ENCODE results near the gene CACNG4.
"Not testable (repeated sequence)": the region's sequence is repeated elsewhere in the genome, so short reads cannot be mapped to it uniquely, and the experiment has no call there.

The CACNG4 gene

GRCh38 chr17:66971730-66972441 is 7.4 kb downstream of the CACNG4 start:
- H3K36me3 ChIP-seq (ENCODE audit: control insufficient read depth, insufficient read depth, low read length) = no peaks in the 10 kb centered on the region
- H3K4me3 ChIP-seq (ENCODE audit: low read length) = no peak overlapping the region
- H3K4me1 ChIP-seq (ENCODE audit: control insufficient read depth, insufficient read depth, low read length) = no peaks in the 10 kb centered on the region
- DNase-seq (ENCODE audit: low read depth, low spot score) = no peak
- no peaks in the 10 kb centered on the region; the same call in 1 of the 2 replicates for H3K27me3 ChIP-seq (ENCODE audit: control insufficient read depth, insufficient read depth, low read length)
- no peaks in the 10 kb centered on the region for H3K9me3 ChIP-seq (ENCODE audit: control insufficient read depth, insufficient read depth, low read length)
- WGBS (ENCODE audit: insufficient coverage, insufficient read length) = no CpG with 5 or more reads among the region's 15 CpGs
- H3K27ac ChIP-seq (ENCODE audit: low read length) = no peak overlapping the region

DNA sequence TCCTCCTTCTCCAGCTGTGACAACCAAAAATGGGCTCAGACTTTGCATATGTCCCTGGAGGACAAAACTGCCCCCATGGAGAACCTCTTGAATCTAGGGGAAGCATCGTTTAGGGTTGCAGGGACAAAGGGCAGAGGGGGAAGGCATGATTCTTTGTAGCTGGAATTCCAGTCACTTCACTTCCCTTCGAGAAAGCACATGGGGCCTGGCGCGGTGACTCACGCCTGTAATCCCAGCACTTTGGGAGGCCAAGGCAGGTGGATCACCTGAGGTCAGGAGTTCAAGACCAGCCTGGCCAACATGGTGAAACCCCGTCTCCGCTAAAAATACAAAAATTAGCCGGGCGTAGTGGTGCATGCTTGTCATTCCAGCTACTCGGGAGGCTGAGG is 7.9 kb downstream of the CACNG4 start:
- WGBS (ENCODE audit: insufficient coverage, insufficient read length) = no CpG with 5 or more reads among the region's 10 CpGs
- not testable (repeated sequence) for H3K36me3 ChIP-seq (ENCODE audit: control insufficient read depth, insufficient read depth, low read length); DNase-seq (ENCODE audit: low read depth, low spot score); H3K9me3 ChIP-seq (ENCODE audit: control insufficient read depth, insufficient read depth, low read length); H3K27ac ChIP-seq (ENCODE audit: low read length); H3K27me3 ChIP-seq (ENCODE audit: control insufficient read depth, insufficient read depth, low read length); H3K4me3 ChIP-seq (ENCODE audit: low read length); H3K4me1 ChIP-seq (ENCODE audit: control insufficient read depth, insufficient read depth, low read length)

DNA sequence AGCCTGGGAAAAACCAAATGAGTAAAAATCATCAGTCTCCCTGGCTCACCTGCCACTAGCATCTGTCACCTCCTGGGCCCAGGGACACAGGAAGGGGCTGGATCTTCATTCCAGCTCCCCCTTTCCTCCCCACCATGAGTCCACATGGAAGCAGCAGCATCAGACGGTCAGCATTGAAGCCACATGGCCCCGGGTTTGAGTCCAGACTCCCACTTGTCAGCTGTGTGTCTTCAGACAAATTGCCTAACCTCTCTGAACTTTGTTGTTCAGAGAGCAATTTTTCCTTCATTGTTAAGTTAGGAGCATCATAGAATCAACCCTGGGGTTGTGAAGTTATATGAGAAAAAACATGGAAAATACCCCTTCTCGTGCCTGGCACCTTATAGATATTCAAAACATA is 10.7 kb downstream of the CACNG4 start:
- no peaks in the 10 kb centered on the region for H3K27me3 ChIP-seq (ENCODE audit: control insufficient read depth, insufficient read depth, low read length)
- H3K4me1 ChIP-seq (ENCODE audit: control insufficient read depth, insufficient read depth, low read length) = no peaks in the 10 kb centered on the region
- DNase-seq (ENCODE audit: low read depth, low spot score) = no peak

DNA sequence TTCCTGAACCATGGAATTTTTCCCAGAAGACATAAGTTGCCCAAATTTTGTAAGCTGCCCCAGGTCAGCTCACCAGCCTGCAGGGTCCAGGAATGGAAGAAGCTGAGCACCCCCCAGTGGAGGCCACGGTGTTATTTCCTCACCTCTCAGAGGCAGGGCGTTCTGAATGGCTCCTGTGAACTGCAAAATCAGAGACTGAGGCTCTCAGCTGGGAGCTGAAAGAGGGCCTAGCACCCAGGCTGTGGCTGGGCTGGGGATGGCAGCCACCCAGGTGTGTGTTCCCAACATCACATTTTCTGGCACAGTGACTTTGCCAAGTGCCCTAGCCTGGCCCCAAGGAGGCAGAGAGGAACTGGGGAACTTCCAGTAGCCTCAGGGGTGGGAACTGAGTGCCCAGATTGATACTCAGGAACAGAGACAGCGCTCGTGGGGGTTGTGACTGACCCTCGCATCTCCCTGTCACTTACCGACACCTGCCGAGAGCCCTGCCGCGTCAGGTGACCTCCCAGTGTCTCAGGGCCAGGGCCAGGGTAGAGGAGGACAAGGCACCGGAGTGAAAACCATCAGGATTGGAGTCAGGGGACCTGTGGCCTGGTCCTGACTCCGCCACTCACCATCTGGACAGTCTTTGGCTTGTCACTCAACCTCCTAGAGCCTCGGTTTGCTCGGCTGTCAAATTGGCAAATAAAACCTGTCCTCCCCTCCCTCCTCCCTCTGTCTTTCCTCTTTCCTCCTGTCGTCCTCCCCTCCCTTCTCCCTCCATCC is 11.3 kb downstream of the CACNG4 start:
- no peak for DNase-seq (ENCODE audit: low read depth, low spot score)
- 100% methylated on average over 1 of the region's 14 CpGs for WGBS (ENCODE audit: insufficient coverage, insufficient read length)
- H3K9me3 ChIP-seq (ENCODE audit: control insufficient read depth, insufficient read depth, low read length) = no peaks in the 10 kb centered on the region
- no peaks in the 10 kb centered on the region for H3K4me1 ChIP-seq (ENCODE audit: control insufficient read depth, insufficient read depth, low read length)
- H3K27ac ChIP-seq (ENCODE audit: low read length) = no peak overlapping the region
- H3K4me3 ChIP-seq (ENCODE audit: low read length) = no peak overlapping the region
- no peaks in the 10 kb centered on the region for H3K36me3 ChIP-seq (ENCODE audit: control insufficient read depth, insufficient read depth, low read length)
- no peaks in the 10 kb centered on the region for H3K27me3 ChIP-seq (ENCODE audit: control insufficient read depth, insufficient read depth, low read length)

More for the DNA sequence above, 10.7 kb downstream of the CACNG4 start:
- no peaks in the 10 kb centered on the region for H3K9me3 ChIP-seq (ENCODE audit: control insufficient read depth, insufficient read depth, low read length)
- no peak overlapping the region for H3K4me3 ChIP-seq (ENCODE audit: low read length)
- WGBS (ENCODE audit: insufficient coverage, insufficient read length) = no CpG with 5 or more reads among the region's 3 CpGs
- no peaks in the 10 kb centered on the region for H3K36me3 ChIP-seq (ENCODE audit: control insufficient read depth, insufficient read depth, low read length)
- no peak overlapping the region for H3K27ac ChIP-seq (ENCODE audit: low read length)

DNA sequence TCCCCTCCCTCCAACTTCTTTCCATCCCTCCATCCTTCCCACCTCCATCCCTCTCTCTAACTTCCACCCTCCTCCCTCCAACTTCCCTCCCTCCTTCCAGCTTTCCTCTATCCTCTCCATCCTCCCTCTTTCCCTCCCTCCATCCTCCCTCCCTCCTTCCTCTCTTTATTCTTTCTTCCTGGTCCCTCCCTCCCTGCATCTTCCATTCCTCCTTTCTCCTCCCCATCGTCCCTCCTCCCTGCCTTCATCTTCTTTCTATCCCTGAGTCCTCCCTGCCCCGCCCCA is 11.8 kb downstream of the CACNG4 start:
- no peaks in the 10 kb centered on the region for H3K27me3 ChIP-seq (ENCODE audit: control insufficient read depth, insufficient read depth, low read length)
- DNase-seq (ENCODE audit: low read depth, low spot score) = no peak
- H3K4me1 ChIP-seq (ENCODE audit: control insufficient read depth, insufficient read depth, low read length) = no peaks in the 10 kb centered on the region
- H3K27ac ChIP-seq (ENCODE audit: low read length) = no peak overlapping the region
- WGBS (ENCODE audit: insufficient coverage, insufficient read length) = 100% methylated on average over 1 of the region's 2 CpGs
- H3K9me3 ChIP-seq (ENCODE audit: control insufficient read depth, insufficient read depth, low read length) = no peaks in the 10 kb centered on the region
- H3K36me3 ChIP-seq (ENCODE audit: control insufficient read depth, insufficient read depth, low read length) = no peaks in the 10 kb centered on the region
- no peak overlapping the region for H3K4me3 ChIP-seq (ENCODE audit: low read length)

- Histone ChIP-seq H3K27ac (ENCODE audit: low read length) (no peak overlapping the region), H3K36me3 (ENCODE audit: control insufficient read depth, insufficient read depth, low read length) (no peaks in the 10 kb centered on the region), H3K4me3 (ENCODE audit: low read length) (no peak overlapping the region), H3K27me3 (ENCODE audit: control insufficient read depth, insufficient read depth, low read length) (no peaks in the 10 kb centered on the region), H3K9me3 (ENCODE audit: control insufficient read depth, insufficient read depth, low read length) (no peaks in the 10 kb centered on the region), H3K4me1 (ENCODE audit: control insufficient read depth, insufficient read depth, low read length) (no peaks in the 10 kb centered on the region)
- WGBS (ENCODE audit: insufficient coverage, insufficient read length) = no CpG with 5 or more reads among the region's 11 CpGs
- DNase-seq (ENCODE audit: low read depth, low spot score) = no peak
These were observed 12.3 kb downstream of the CACNG4 start for GRCh38 chr17:66976781-66977201.

- no peak for DNase-seq (ENCODE audit: low read depth, low spot score)
- Histone ChIP-seq H3K9me3 (ENCODE audit: control insufficient read depth, insufficient read depth, low read length) (no peaks in the 10 kb centered on the region), H3K27me3 (ENCODE audit: control insufficient read depth, insufficient read depth, low read length) (no peaks in the 10 kb centered on the region), H3K4me1 (ENCODE audit: control insufficient read depth, insufficient read depth, low read length) (no peaks in the 10 kb centered on the region), H3K27ac (ENCODE audit: low read length) (no peak overlapping the region), H3K4me3 (ENCODE audit: low read length) (no peak overlapping the region), H3K36me3 (ENCODE audit: control insufficient read depth, insufficient read depth, low read length) (no peaks in the 10 kb centered on the region)
- no CpG with 5 or more reads among the region's 19 CpGs for WGBS (ENCODE audit: insufficient coverage, insufficient read length)
These were observed 14.1 kb downstream of the CACNG4 start for GRCh38 chr17:66978514-66979061.

- no peaks in the 10 kb centered on the region for H3K36me3 ChIP-seq (ENCODE audit: control insufficient read depth, insufficient read depth, low read length)
- H3K9me3 ChIP-seq (ENCODE audit: control insufficient read depth, insufficient read depth, low read length) = no peaks in the 10 kb centered on the region
- H3K27ac ChIP-seq (ENCODE audit: low read length) = no peak overlapping the region
- DNase-seq (ENCODE audit: low read depth, low spot score) = no peak
- H3K4me1 ChIP-seq (ENCODE audit: control insufficient read depth, insufficient read depth, low read length) = no peaks in the 10 kb centered on the region
- no peaks in the 10 kb centered on the region for H3K27me3 ChIP-seq (ENCODE audit: control insufficient read depth, insufficient read depth, low read length)
- no CpG with 5 or more reads among the region's 7 CpGs for WGBS (ENCODE audit: insufficient coverage, insufficient read length)
- no peak overlapping the region for H3K4me3 ChIP-seq (ENCODE audit: low read length)
These were observed 16.4 kb downstream of the CACNG4 start for GRCh38 chr17:66980896-66981295.

- H3K36me3 ChIP-seq (ENCODE audit: control insufficient read depth, insufficient read depth, low read length) = no peaks in the 10 kb centered on the region
- H3K4me1 ChIP-seq (ENCODE audit: control insufficient read depth, insufficient read depth, low read length) = no peaks in the 10 kb centered on the region
- no peaks in the 10 kb centered on the region for H3K9me3 ChIP-seq (ENCODE audit: control insufficient read depth, insufficient read depth, low read length)
- H3K4me3 ChIP-seq (ENCODE audit: low read length) = no peak overlapping the region
- H3K27me3 ChIP-seq (ENCODE audit: control insufficient read depth, insufficient read depth, low read length) = no peaks in the 10 kb centered on the region
- no peak overlapping the region for H3K27ac ChIP-seq (ENCODE audit: low read length)
- DNase-seq (ENCODE audit: low read depth, low spot score) = no peak
- no CpG with 5 or more reads among the region's 14 CpGs for WGBS (ENCODE audit: insufficient coverage, insufficient read length)
These were observed 17.5 kb downstream of the CACNG4 start for GRCh38 chr17:66981983-66982508.

DNA sequence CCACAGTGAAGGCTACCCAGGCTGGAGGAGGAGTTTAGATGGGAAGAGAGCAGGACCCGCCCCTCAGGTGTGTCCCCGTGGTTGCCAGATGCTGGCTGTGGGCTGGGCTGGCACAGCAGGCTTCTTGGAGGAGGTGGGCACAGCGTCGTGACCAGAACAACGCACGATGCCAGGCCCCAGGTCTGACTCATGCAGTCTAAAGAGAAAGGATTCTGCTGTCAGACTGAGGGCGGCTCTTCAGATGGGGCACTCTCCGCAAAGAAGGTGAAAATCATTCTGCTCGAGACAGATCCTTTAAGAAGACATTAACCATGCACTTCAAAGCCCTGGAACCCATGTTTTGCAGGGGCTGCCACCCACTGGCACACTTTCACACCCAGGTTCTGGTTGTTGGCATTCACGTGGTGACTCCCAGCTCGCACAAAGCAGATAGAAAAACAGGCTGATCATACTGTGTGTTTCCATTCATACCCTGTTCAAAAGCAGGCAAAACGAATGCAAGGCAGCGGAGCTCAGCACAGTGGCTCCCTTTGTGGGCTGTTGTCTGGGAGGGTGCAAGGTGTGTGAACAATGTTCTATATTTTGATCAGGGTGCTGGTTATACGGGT is 19.0 kb downstream of the CACNG4 start:
- Histone ChIP-seq H3K4me1 (ENCODE audit: control insufficient read depth, insufficient read depth, low read length) (no peaks in the 10 kb centered on the region), H3K27me3 (ENCODE audit: control insufficient read depth, insufficient read depth, low read length) (no peaks in the 10 kb centered on the region), H3K4me3 (ENCODE audit: low read length) (no peak overlapping the region), H3K36me3 (ENCODE audit: control insufficient read depth, insufficient read depth, low read length) (no peaks in the 10 kb centered on the region), H3K27ac (ENCODE audit: low read length) (no peak overlapping the region), H3K9me3 (ENCODE audit: control insufficient read depth, insufficient read depth, low read length) (no peaks in the 10 kb centered on the region)
- no peak for DNase-seq (ENCODE audit: low read depth, low spot score)
- no CpG with 5 or more reads among the region's 14 CpGs for WGBS (ENCODE audit: insufficient coverage, insufficient read length)
